Activated naive CD4-positive, alpha-beta T cell treated with anti-CD3 and anti-CD28 coated beads, Interleukin-2, amount 50 U/mL, for 72 hours (primary cell): ENCODE results near the gene CRIM1. TPM values are rescaled to one million over a fixed set of nuclear protein-coding genes. Genes with fewer than 3 reads are reported as not detected.
"Not testable (repeated sequence)": the region's sequence is repeated elsewhere in the genome, so short reads cannot be mapped to it uniquely, and the experiment has no call there.

Experiments
- ATAC-seq, 2 donors: fragments of 150-1000 bp; cut with Tn5 transposase; 2 replicates each; pipeline ENCODE4 v1.10.0; 2021; ENCODE audit warnings: mild to moderate bottlenecking in 2 of 2, moderate library complexity in 2 of 2
- DNase-seq, 2 donors: peaks; one replicate each; pipeline ENCODE4 v3.0.0; 2021 to 2022; ENCODE audit warnings: low spot score in 2 of 2
- H3K27ac Mint-ChIP-seq, 2 donors: one replicate each; pipeline ENCODE4 v1.8.0; 2022; ENCODE audit warnings: mild to moderate bottlenecking in 2 of 2, mixed read lengths in 2 of 2
- H3K36me3 Mint-ChIP-seq, 2 donors: one replicate each; pipeline ENCODE4 v1.8.0; 2022; ENCODE audit warnings: mixed read lengths in 2 of 2
- H3K9me3 Mint-ChIP-seq, 2 donors: one replicate each; pipeline ENCODE4 v1.8.0; 2022; ENCODE audit warnings: mixed read lengths in 2 of 2
- total RNA-seq, 2 donors: library from RNA; stranded (reverse); gene quantifications; one replicate each; pipeline ENCODE4 v1.2.3, GENCODE V29; 2022

CRIM1 gene
- total RNA-seq: 1 to 10 TPM; 3.3 to 4.2 TPM

DNA sequence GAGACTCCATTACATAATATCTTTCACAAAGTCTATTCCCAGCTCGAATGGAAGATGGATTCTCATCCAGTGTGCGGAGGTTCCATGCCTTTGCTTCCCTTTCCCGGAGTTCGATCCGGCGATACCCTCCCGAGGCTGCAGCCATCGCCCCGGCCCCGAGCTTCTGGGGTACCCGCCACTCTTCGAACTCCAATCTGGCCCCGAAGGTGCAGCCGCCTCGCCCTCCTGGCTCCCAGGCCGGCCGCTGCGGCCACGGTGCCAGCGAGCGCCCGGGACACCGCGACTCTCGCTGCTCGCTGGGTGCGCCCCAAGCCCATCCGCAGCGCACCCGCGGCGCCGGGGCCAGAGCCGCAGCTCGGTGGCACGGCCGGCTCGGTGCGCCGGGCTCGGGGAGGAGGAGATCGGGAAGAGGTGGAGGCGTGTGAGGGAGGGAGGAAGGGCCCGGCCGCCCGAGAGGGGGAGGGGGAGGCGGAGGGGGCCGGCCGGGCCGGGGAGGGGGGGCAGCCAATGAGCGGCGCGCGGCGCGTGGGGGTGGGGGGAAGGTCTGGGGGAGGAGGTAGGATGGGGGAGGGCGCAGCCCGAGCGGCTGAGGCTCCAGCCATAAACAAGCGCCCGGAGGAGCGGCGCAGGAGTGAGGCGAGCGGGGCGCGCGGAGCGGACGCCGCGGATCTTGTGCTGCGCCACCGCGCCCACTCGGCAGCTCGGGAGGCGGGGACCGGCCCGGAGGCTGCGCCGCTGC, at the start of gene CRIM1:
CRIM1 (plus strand) TSS at position 628 of the 739 bp plus-strand sequence. CDS start 515 bp downstream, outside the sequence.
- peak within 1 kb of the TSS in 1 of 2 donors; percentile 50 for H3K27ac Mint-ChIP-seq
- peak in 1 of 2 donors; percentile 50 for DNase-seq
- ATAC-seq: peak; percentile 42 to 69
- peaks cover 0 to 6% of the 10 kb centered on the region in 2 donors for H3K36me3 Mint-ChIP-seq
- no peaks in the 10 kb centered on the region for H3K9me3 Mint-ChIP-seq

DNA sequence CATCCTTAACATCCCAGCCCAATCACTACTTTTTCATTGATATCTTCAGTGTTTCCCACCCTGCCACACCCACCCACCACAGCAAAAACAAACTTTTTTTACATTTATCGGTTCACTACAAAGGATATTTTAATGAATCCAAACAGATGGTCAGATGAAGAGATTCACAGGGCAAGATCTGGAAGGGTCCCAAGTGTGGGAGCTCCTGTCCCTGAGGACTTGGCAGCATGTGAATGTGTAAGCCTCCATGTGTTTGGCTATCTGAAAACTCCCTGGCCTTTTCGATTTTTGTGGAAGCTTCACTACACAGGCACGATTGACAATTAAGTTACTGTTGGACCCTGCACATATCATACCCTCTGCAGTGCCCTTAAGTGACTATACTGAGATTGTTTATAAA, 48.1 kb upstream of the CRIM1 start:
- no peak for ATAC-seq
- peaks cover 4 to 26% of the 10 kb centered on the region in 2 donors for H3K9me3 Mint-ChIP-seq
- H3K36me3 Mint-ChIP-seq: peaks cover 9 to 24% of the 10 kb centered on the region in 2 donors
- no peak overlapping the region for H3K27ac Mint-ChIP-seq
- no peak for DNase-seq

- ATAC-seq: peak in 1 of 2 donors; percentile 71
- peaks cover 20 to 33% of the 10 kb centered on the region in 2 donors for H3K36me3 Mint-ChIP-seq
- peak overlapping the region; percentile 1 to 13 for H3K27ac Mint-ChIP-seq
- peaks cover 9 to 22% of the 10 kb centered on the region in 2 donors for H3K9me3 Mint-ChIP-seq
- DNase-seq: not testable (repeated sequence)
These were observed 45.1 kb upstream of the CRIM1 start for GRCh38 chr2:36310444-36310843.

GRCh38 chr2:36318547-36318946, 37.0 kb upstream of the CRIM1 start:
- DNase-seq (no peak), ATAC-seq (no peak)
- Mint-ChIP-seq H3K27ac (no peak overlapping the region), H3K9me3 (peaks cover 5 to 10% of the 10 kb centered on the region in 2 donors), H3K36me3 (peaks cover 13 to 18% of the 10 kb centered on the region in 2 donors)

- ATAC-seq (no peak), DNase-seq (no peak)
- H3K27ac Mint-ChIP-seq: no peak overlapping the region
- H3K36me3 Mint-ChIP-seq: no peaks in the 10 kb centered on the region
- peaks cover 0 to 3% of the 10 kb centered on the region in 2 donors for H3K9me3 Mint-ChIP-seq
These were observed 33.5 kb upstream of the CRIM1 start for GRCh38 chr2:36322108-36322507.

DNA sequence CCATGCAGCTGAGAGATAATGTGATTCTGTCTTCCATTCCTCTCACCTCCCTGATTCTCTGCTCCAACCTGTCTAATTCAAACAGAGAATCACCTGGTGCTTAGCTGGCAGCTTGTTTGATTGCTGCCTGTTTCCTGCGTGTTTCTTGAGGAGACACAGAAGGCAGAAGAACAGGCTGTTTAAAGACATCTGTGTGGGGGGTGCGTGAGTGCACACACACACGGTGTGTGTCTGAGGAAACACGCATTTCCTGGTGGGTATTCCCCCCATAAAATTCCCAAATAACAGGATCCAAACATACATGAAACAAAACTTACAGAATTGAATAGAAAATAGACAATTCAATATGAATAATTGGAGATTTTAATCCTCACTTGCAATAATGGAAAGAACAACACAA, 29.3 kb upstream of the CRIM1 start:
- Mint-ChIP-seq H3K27ac (no peak overlapping the region), H3K9me3 (no peaks in the 10 kb centered on the region), H3K36me3 (no peaks in the 10 kb centered on the region)
- ATAC-seq (no peak), DNase-seq (no peak)

DNA sequence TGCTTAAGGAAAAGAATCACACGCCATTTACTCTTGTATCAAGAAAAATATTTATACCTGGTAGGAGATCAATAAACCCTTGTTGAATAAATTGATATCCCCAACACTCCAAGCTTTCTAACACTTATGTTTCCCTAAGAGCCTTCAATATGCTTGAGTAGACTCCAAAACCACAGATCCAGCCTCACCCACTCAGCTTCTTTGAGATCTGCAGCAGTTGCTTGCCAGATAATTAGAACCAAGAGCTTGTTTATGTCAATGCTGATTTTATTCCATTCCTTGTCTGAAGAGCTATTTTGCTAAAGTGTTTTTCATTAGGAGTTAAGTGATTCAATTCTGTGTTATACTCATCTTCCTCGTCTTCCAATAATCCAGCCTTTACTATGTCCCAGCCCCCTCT, 26.3 kb upstream of the CRIM1 start:
- ATAC-seq (no peak), DNase-seq (no peak)
- no peak overlapping the region for H3K27ac Mint-ChIP-seq
- no peaks in the 10 kb centered on the region for H3K9me3 Mint-ChIP-seq
- H3K36me3 Mint-ChIP-seq: no peaks in the 10 kb centered on the region

DNA sequence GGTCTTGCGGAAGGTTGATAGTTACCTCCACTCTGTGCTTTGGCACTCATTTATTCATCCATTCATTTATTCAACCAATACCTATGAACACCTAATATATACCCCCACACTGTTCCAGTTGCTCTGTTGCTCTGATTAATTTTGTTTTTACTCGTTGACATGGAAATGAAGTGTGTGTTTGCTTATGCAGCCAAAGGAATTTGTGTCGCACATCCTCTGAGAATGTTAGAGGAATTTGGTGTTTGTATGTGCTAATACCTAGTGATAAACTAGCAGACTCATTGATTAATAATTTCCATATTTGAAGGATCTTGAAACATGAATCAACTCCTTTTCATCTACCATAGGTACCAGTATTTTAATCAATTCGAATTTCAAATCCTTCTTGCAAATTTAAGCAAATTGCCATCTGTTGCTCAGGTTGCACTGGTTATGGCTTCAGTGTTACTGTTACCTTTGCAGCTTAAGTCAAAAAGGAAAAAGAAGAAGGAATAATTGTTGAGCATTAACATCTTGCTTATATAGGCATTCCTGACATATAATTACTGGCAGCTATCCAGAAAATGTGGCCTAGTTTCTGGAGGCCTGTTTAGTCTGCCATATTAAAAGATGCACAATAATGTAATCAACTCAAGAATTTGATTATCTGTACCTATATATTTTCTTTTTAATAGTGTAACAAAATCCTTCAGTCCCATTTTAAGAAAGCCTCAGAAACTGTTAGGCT, 25.7 kb upstream of the CRIM1 start:
- no peak overlapping the region for H3K27ac Mint-ChIP-seq
- H3K36me3 Mint-ChIP-seq: no peaks in the 10 kb centered on the region
- ATAC-seq (no peak), DNase-seq (no peak)
- H3K9me3 Mint-ChIP-seq: no peaks in the 10 kb centered on the region

GRCh38 chr2:36330473-36331395, 24.8 kb upstream of the CRIM1 start:
- no peak for ATAC-seq

GRCh38 chr2:36333350-36334012, 22.1 kb upstream of the CRIM1 start:
- H3K27ac Mint-ChIP-seq: no peak overlapping the region
- H3K9me3 Mint-ChIP-seq: no peaks in the 10 kb centered on the region
- ATAC-seq (peak in 1 of 2 donors; percentile 34), DNase-seq (no peak)
- H3K36me3 Mint-ChIP-seq: no peaks in the 10 kb centered on the region

More at GRCh38 chr2:36330473-36331395, 24.8 kb upstream of the CRIM1 start:
- no peak overlapping the region for H3K27ac Mint-ChIP-seq
- no peaks in the 10 kb centered on the region for H3K36me3 Mint-ChIP-seq
- no peak for DNase-seq
- H3K9me3 Mint-ChIP-seq: no peaks in the 10 kb centered on the region

GRCh38 chr2:36335597-36335996, 20.0 kb upstream of the CRIM1 start:
- DNase-seq: no peak
- ATAC-seq: no peak
- H3K36me3 Mint-ChIP-seq: no peaks in the 10 kb centered on the region
- no peaks in the 10 kb centered on the region for H3K9me3 Mint-ChIP-seq
- H3K27ac Mint-ChIP-seq: no peak overlapping the region

- H3K36me3 Mint-ChIP-seq: no peaks in the 10 kb centered on the region
- H3K9me3 Mint-ChIP-seq: no peaks in the 10 kb centered on the region
- ATAC-seq: no peak
These were observed 19.3 kb upstream of the CRIM1 start for GRCh38 chr2:36336321-36336720.

GRCh38 chr2:36337354-36337753, 18.2 kb upstream of the CRIM1 start:
- DNase-seq (no peak), ATAC-seq (peak in 1 of 2 donors; percentile 89)
- Mint-ChIP-seq H3K36me3 (no peaks in the 10 kb centered on the region), H3K9me3 (no peaks in the 10 kb centered on the region), H3K27ac (no peak overlapping the region)

More at GRCh38 chr2:36336321-36336720, 19.3 kb upstream of the CRIM1 start:
- no peak overlapping the region for H3K27ac Mint-ChIP-seq
- DNase-seq: no peak

GRCh38 chr2:36338124-36338826, 17.3 kb upstream of the CRIM1 start:
- Mint-ChIP-seq H3K36me3 (no peaks in the 10 kb centered on the region), H3K9me3 (no peaks in the 10 kb centered on the region), H3K27ac (no peak overlapping the region)
- DNase-seq: no peak
- ATAC-seq: no peak

GRCh38 chr2:36338827-36339145, 16.8 kb upstream of the CRIM1 start:
- Mint-ChIP-seq H3K27ac (no peak overlapping the region), H3K36me3 (no peaks in the 10 kb centered on the region), H3K9me3 (no peaks in the 10 kb centered on the region)
- ATAC-seq: no peak
- no peak for DNase-seq
